GM12801 (cell line): ENCODE measurements around the gene NXN.

Experiments used
- CTCF ChIP-seq: IDR thresholded peaks from one replicate; pipeline ENCODE4 v1.5.1; 2011; ENCODE audit warnings: control low read depth; ENCODE audit not compliant: insufficient read length; ENCODE audit errors: extremely low read depth

Gene NXN

GRCh38 chr17:983921-984320 is 4.3 kb upstream of the NXN start:
- no peak for TF ChIP-seq CTCF

- no peak for TF ChIP-seq CTCF
Measured at GRCh38 chr17:981292-981658, 1.7 kb upstream of the NXN start.

- no peak for TF ChIP-seq CTCF
Measured at GRCh38 chr17:980406-981291, 1.1 kb upstream of the NXN start.

GRCh38 chr17:979212-979538 is 401 bp downstream of the NXN start:
- TF ChIP-seq CTCF, result no peak

GRCh38 chr17:978103-979093 is 1.2 kb downstream of the NXN start:
- TF ChIP-seq CTCF, result no peak

- no peak for TF ChIP-seq CTCF
Measured at GRCh38 chr17:977166-977565, 2.4 kb downstream of the NXN start.

- TF ChIP-seq CTCF, result no peak
Measured at GRCh38 chr17:976312-976711, 3.3 kb downstream of the NXN start.
